Measurements from ENCODE around the gene SLC9C2.
"Not testable (repeated sequence)": the region's sequence is repeated elsewhere in the genome, so short reads cannot be mapped to it uniquely, and the experiment has no call there.

The SLC9C2 gene

GRCh38 chr1:173493125-173493524, 109.7 kb downstream of the SLC9C2 start:
- H3K27ac ChIP-seq (ENCODE audit: low read length); H3K4me1 ChIP-seq (ENCODE audit: insufficient read depth, low read length); H3K9ac ChIP-seq (ENCODE audit: low read depth, low read length); H3K4me3 ChIP-seq (ENCODE audit: low read length); H3K27me3 ChIP-seq (ENCODE audit: insufficient read depth, low read length): not testable (repeated sequence)
- peaks cover 19% of the 10 kb centered on the region for H3K36me3 ChIP-seq (ENCODE audit: insufficient read depth, low read depth, low read length)
- peaks cover 45% of the 10 kb centered on the region for H3K9me3 ChIP-seq (ENCODE audit: insufficient read depth, low read depth, low read length)

DNA sequence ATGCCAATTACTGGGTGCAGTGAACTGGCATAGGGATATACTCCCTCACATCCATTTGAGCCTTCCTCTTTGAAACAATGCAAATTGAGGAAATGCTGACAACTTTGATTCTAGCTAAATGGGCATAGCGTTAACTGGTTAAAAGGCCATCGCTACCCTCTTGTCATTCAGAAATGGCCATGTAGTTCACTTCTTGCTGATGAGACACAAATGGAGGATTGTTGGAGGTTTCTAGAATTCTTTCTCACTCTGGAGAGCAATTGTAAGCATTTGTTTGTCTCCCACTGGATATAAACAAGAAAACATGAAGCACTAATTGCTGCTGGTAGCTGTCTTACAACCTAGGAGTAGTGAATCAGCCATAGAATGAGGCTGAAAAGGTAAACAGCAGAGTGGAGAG, 111.4 kb downstream of the SLC9C2 start:
- H3K4me3 ChIP-seq (ENCODE audit: low read length) = no peak overlapping the region
- no peaks in the 10 kb centered on the region for H3K27me3 ChIP-seq (ENCODE audit: insufficient read depth, low read length)
- peaks cover 30% of the 10 kb centered on the region; the same call in 1 of the 2 replicates for H3K9me3 ChIP-seq (ENCODE audit: insufficient read depth, low read depth, low read length)
- H3K9ac ChIP-seq (ENCODE audit: low read depth, low read length) = no peak overlapping the region
- no peaks in the 10 kb centered on the region; the same call in 1 of the 2 replicates for H3K4me1 ChIP-seq (ENCODE audit: insufficient read depth, low read length)
- H3K27ac ChIP-seq (ENCODE audit: low read length) = no peak overlapping the region
- peaks cover 35% of the 10 kb centered on the region for H3K36me3 ChIP-seq (ENCODE audit: insufficient read depth, low read depth, low read length)

- peaks cover 51% of the 10 kb centered on the region for H3K36me3 ChIP-seq (ENCODE audit: insufficient read depth, low read depth, low read length)
- no peaks in the 10 kb centered on the region for H3K27me3 ChIP-seq (ENCODE audit: insufficient read depth, low read length)
- no peaks in the 10 kb centered on the region; the same call in 1 of the 2 replicates for H3K4me1 ChIP-seq (ENCODE audit: insufficient read depth, low read length)
- H3K4me3 ChIP-seq (ENCODE audit: low read length) = no peak overlapping the region
- H3K9me3 ChIP-seq (ENCODE audit: insufficient read depth, low read depth, low read length) = peaks cover 15% of the 10 kb centered on the region; the same call in 1 of the 2 replicates
- H3K27ac ChIP-seq (ENCODE audit: low read length) = no peak overlapping the region
- H3K9ac ChIP-seq (ENCODE audit: low read depth, low read length) = no peak overlapping the region
These were observed 112.9 kb downstream of the SLC9C2 start for GRCh38 chr1:173489929-173490328.

DNA sequence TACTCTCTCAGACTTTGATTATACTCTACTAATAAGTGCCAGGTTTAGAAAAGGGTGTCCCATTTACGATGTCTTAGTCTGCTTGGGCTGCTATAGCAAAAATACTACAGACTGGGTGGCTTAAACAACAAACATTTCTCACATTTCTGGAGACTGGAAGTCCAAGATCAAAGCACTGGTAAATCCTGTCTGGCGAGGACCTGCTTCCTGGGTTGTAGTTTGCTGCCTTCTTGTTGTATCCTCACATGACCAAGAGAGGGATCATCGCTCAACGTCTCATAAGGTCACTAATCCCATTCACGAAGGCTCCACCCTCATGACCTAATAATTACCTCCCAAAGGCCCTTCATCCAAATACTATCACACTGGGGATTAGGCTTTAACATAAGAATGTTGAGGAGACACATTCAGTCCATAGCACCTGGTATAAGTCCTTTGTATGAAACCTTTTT, 113.7 kb downstream of the SLC9C2 start:
- H3K4me3 ChIP-seq (ENCODE audit: low read length) = no peak overlapping the region
- peaks cover 59% of the 10 kb centered on the region for H3K36me3 ChIP-seq (ENCODE audit: insufficient read depth, low read depth, low read length)
- H3K27ac ChIP-seq (ENCODE audit: low read length) = no peak overlapping the region
- H3K9ac ChIP-seq (ENCODE audit: low read depth, low read length) = no peak overlapping the region
- H3K9me3 ChIP-seq (ENCODE audit: insufficient read depth, low read depth, low read length) = peaks cover 12% of the 10 kb centered on the region; the same call in 1 of the 2 replicates
- H3K27me3 ChIP-seq (ENCODE audit: insufficient read depth, low read length) = no peaks in the 10 kb centered on the region
- H3K4me1 ChIP-seq (ENCODE audit: insufficient read depth, low read length) = no peaks in the 10 kb centered on the region; the same call in 1 of the 2 replicates

GRCh38 chr1:173488001-173488400, 114.9 kb downstream of the SLC9C2 start:
- Histone ChIP-seq H3K27ac (ENCODE audit: low read length) (no peak overlapping the region), H3K4me3 (ENCODE audit: low read length) (no peak overlapping the region), H3K36me3 (ENCODE audit: insufficient read depth, low read depth, low read length) (peaks cover 69% of the 10 kb centered on the region), H3K9ac (ENCODE audit: low read depth, low read length) (no peak overlapping the region), H3K4me1 (ENCODE audit: insufficient read depth, low read length) (no peaks in the 10 kb centered on the region; the same call in 1 of the 2 replicates), H3K27me3 (ENCODE audit: insufficient read depth, low read length) (no peaks in the 10 kb centered on the region), H3K9me3 (ENCODE audit: insufficient read depth, low read depth, low read length) (0 out of 2 replicates have a peak, but pooled peaks cover 7% of the 10 kb centered on the region)

- Histone ChIP-seq H3K4me1 (ENCODE audit: insufficient read depth, low read length) (no peaks in the 10 kb centered on the region; the same call in 1 of the 2 replicates), H3K9me3 (ENCODE audit: insufficient read depth, low read depth, low read length) (no peaks in the 10 kb centered on the region), H3K27ac (ENCODE audit: low read length) (no peak overlapping the region), H3K27me3 (ENCODE audit: insufficient read depth, low read length) (no peaks in the 10 kb centered on the region), H3K9ac (ENCODE audit: low read depth, low read length) (no peak overlapping the region), H3K4me3 (ENCODE audit: low read length) (no peak overlapping the region), H3K36me3 (ENCODE audit: insufficient read depth, low read depth, low read length) (peaks cover 91% of the 10 kb centered on the region)
These were observed 117.5 kb downstream of the SLC9C2 start for GRCh38 chr1:173485401-173485800.

DNA sequence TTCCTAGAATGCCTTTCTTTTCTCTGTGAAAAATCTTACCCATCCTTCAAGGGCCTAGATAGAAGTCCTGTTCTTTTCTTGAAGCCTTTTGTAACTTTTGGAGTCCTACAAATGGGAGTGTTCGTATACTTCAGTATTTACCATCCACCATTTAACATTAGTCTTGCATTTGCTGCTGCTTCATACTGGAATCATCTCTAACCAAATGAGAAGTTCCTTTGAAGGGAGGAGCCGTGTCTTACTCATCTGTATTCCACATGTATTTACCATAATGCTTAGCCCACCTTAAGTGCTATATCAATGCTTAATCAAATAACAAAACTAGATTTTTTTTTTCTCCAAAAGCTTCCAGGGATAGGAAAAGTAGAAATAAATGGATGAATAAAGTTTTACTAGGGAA, 118.6 kb downstream of the SLC9C2 start:
- no peaks in the 10 kb centered on the region for H3K27me3 ChIP-seq (ENCODE audit: insufficient read depth, low read length)
- peaks cover 99% of the 10 kb centered on the region for H3K36me3 ChIP-seq (ENCODE audit: insufficient read depth, low read depth, low read length)
- H3K9ac ChIP-seq (ENCODE audit: low read depth, low read length) = no peak overlapping the region
- H3K9me3 ChIP-seq (ENCODE audit: insufficient read depth, low read depth, low read length) = no peaks in the 10 kb centered on the region
- peaks cover 8% of the 10 kb centered on the region for H3K4me1 ChIP-seq (ENCODE audit: insufficient read depth, low read length)
- H3K4me3 ChIP-seq (ENCODE audit: low read length) = no peak overlapping the region
- no peak overlapping the region for H3K27ac ChIP-seq (ENCODE audit: low read length)

DNA sequence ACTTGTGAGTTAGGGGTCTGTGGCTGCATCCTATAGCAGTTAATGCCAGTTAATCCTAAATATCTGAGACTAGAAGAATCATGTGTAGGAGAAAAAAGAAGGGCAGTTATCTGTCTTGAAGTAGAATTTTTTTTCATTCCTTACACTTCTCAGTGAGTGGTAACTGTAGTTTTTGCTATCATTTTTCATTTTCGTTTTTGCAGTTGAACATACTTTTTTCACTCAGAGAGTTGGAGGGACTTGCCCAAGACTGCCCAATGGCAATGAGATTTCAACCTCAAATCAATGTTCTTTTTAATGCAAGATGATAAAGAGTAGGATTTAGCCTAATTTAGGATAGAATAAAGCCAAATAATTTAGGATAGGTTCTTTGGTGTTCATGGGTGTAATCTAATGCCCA, 120.2 kb downstream of the SLC9C2 start:
- Histone ChIP-seq H3K4me1 (ENCODE audit: insufficient read depth, low read length) (peaks cover 12% of the 10 kb centered on the region; the same call in 1 of the 2 replicates), H3K27me3 (ENCODE audit: insufficient read depth, low read length) (no peaks in the 10 kb centered on the region), H3K4me3 (ENCODE audit: low read length) (no peak overlapping the region), H3K36me3 (ENCODE audit: insufficient read depth, low read depth, low read length) (peaks cover 86% of the 10 kb centered on the region), H3K9me3 (ENCODE audit: insufficient read depth, low read depth, low read length) (no peaks in the 10 kb centered on the region), H3K9ac (ENCODE audit: low read depth, low read length) (no peak overlapping the region), H3K27ac (ENCODE audit: low read length) (no peak overlapping the region)

DNA sequence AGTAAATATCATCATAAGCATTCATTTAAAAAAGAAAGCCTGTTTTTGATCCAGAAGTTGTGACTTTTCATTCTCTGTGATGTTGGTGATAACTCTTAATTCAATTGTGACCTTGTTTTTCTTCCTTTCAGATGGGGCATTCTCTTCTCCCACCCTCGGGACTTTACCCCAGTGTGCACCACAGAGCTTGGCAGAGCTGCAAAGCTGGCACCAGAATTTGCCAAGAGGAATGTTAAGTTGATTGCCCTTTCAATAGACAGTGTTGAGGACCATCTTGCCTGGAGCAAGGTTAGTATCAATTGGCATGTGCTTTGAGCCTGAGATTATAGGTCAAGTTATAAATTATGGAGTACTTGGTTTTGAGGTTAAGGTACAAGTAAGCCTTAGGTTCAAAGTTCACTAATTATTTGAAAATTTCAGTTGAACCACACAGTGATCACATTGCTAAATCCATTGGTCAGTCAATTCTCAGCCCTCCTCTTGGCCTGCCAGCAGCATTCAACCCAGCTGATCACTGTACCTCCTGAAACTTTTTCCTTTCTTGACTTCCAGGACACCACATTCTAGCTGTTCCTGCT, 121.6 kb downstream of the SLC9C2 start:
- no peaks in the 10 kb centered on the region for H3K9me3 ChIP-seq (ENCODE audit: insufficient read depth, low read depth, low read length)
- H3K4me3 ChIP-seq (ENCODE audit: low read length) = no peak overlapping the region
- H3K36me3 ChIP-seq (ENCODE audit: insufficient read depth, low read depth, low read length) = peaks cover 72% of the 10 kb centered on the region
- H3K27me3 ChIP-seq (ENCODE audit: insufficient read depth, low read length) = no peaks in the 10 kb centered on the region
- H3K27ac ChIP-seq (ENCODE audit: low read length) = no peak overlapping the region
- no peak overlapping the region for H3K9ac ChIP-seq (ENCODE audit: low read depth, low read length)
- peaks cover 12% of the 10 kb centered on the region; the same call in 1 of the 2 replicates for H3K4me1 ChIP-seq (ENCODE audit: insufficient read depth, low read length)

GRCh38 chr1:173479649-173480048, 123.2 kb downstream of the SLC9C2 start:
- Histone ChIP-seq H3K9me3 (ENCODE audit: insufficient read depth, low read depth, low read length) (no peaks in the 10 kb centered on the region), H3K27ac (ENCODE audit: low read length) (no peak overlapping the region), H3K36me3 (ENCODE audit: insufficient read depth, low read depth, low read length) (peaks cover 55% of the 10 kb centered on the region), H3K4me1 (ENCODE audit: insufficient read depth, low read length) (peaks cover 12% of the 10 kb centered on the region; the same call in 1 of the 2 replicates), H3K9ac (ENCODE audit: low read depth, low read length) (peak overlapping the region; percentile 92; the same call in 1 of the 2 replicates), H3K4me3 (ENCODE audit: low read length) (peak overlapping the region; percentile 91), H3K27me3 (ENCODE audit: insufficient read depth, low read length) (no peaks in the 10 kb centered on the region)

DNA sequence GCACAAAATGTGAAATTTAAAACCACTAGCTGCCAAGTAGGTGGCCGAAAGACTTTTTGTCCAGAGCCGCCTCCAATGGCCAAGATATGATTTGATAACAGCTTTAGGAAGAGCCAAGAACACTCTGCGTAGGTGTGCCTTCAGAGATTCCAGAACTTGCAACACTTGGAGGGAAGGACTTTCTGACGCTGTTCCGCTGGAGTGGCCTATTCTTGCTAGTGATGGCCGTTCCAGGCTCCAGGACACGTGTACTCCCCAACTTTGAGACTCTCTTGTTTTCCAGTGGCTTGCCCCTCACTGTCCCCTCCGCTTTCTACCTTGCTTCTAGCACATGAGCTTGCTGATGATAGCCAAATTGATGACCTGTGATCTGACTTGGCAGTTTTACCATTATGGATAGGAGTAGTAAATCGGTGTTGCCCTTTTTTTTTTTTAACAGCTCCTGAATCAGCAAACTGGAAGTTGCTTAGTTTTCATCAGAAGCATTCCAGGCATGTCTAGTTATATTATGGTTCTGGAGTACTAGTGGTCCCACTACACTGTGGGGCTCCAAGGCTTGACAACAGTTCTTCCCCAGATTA, 124.7 kb downstream of the SLC9C2 start:
- no peaks in the 10 kb centered on the region for H3K9me3 ChIP-seq (ENCODE audit: insufficient read depth, low read depth, low read length)
- H3K4me1 ChIP-seq (ENCODE audit: insufficient read depth, low read length) = peaks cover 12% of the 10 kb centered on the region; the same call in 1 of the 2 replicates
- H3K9ac ChIP-seq (ENCODE audit: low read depth, low read length) = peak overlapping the region; percentile 92
- peaks cover 48% of the 10 kb centered on the region for H3K36me3 ChIP-seq (ENCODE audit: insufficient read depth, low read depth, low read length)
- H3K27ac ChIP-seq (ENCODE audit: low read length) = peak overlapping the region; percentile 86
- peak overlapping the region; percentile 91 for H3K4me3 ChIP-seq (ENCODE audit: low read length)
- no peaks in the 10 kb centered on the region for H3K27me3 ChIP-seq (ENCODE audit: insufficient read depth, low read length)

Data from iPS-20b (cell line).